Caki2 (cell line): Measurements from ENCODE around the gene ZNF322. TPM values are rescaled to one million over a fixed set of nuclear protein-coding genes. Genes with fewer than 3 reads are reported as not detected.
"Not testable (repeated sequence)": the region's sequence is repeated elsewhere in the genome, so short reads cannot be mapped to it uniquely, and the experiment has no call there.

Experiments
- DNase-seq: peaks from one replicate; pipeline ENCODE4 v3.0.0-alpha.2; 2015; ENCODE audit warnings: low read depth
- in situ Hi-C: cut with HindIII; loops from 2 replicates; pipeline ENCODE4 v1.10.0; 2016; ENCODE audit warnings: low sequenced_read_pairs, low pct_unique_long_range_greater_than_20kb, mixed read lengths
- total RNA-seq: library from RNA; depleted of rRNA; stranded (reverse); fragments of >200 nt; shearing (Covaris generic); gene quantifications from 2 replicates; pipeline ENCODE4 v1.2.3, GENCODE V29; 2014; ENCODE audit warnings: low replicate concordance; rRNA removed

Gene ZNF322, protein sequence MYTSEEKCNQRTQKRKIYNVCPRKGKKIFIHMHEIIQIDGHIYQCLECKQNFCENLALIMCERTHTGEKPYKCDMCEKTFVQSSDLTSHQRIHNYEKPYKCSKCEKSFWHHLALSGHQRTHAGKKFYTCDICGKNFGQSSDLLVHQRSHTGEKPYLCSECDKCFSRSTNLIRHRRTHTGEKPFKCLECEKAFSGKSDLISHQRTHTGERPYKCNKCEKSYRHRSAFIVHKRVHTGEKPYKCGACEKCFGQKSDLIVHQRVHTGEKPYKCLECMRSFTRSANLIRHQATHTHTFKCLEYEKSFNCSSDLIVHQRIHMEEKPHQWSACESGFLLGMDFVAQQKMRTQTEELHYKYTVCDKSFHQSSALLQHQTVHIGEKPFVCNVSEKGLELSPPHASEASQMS
- 15.4 and 21.5 TPM in 2 replicates for total RNA-seq

DNA sequence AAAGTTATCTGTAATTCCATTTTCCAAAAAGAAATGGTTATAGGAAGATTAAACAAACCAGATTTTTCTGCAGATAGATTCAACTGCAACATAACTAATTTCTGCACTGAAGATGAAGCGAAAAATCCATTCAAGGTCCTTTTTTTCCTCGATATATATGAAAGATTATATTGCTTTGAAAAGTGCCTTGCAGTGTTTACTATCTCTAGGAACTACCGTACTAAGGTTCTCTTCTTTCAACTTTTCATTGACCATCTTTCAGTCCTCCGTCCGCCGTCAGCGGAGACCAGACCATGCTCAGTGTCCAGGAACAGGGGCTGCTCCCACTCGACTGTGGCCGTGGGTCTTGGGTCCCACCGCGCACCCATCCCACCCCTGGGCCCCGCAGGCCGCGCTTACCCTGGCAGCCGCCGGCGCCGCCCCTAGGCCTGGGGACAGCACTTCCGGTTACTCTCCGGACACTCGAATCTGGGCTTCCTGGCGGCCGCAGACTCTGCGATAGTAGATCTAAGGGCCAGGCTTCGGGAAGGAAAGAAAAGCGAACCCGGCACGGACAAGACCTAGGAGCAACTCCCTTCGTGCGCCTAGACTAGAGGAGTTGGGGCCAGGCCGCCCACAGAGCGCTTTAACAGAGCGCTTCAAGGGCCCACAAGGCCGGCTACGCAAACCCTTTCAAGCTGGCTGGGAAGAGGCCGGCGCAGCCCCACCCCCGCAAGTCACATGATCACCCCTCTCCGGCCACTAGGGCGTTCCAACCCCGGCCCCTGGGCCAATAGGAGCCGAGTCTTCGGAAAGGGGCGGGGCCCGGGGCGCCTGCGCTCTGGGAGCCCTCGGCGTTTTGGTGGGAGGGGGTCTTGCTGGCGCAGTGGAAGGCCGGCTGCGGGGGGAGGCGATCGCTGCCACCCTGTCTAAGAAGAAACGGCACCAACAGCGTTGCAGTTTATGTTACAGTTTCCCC, at the start of gene ZNF322:
ZNF322 (minus strand) TSS at position 705 of the 958 bp plus-strand sequence. CDS start 21,193 bp downstream, outside the sequence.
- DNase-seq: peak; percentile 93
- in situ Hi-C loops: no loop called here

- DNase-seq, in situ Hi-C loops: not testable (repeated sequence)
These were observed 46.2 kb upstream of the ZNF322 start for GRCh38 chr6:26705780-26706179.

DNA sequence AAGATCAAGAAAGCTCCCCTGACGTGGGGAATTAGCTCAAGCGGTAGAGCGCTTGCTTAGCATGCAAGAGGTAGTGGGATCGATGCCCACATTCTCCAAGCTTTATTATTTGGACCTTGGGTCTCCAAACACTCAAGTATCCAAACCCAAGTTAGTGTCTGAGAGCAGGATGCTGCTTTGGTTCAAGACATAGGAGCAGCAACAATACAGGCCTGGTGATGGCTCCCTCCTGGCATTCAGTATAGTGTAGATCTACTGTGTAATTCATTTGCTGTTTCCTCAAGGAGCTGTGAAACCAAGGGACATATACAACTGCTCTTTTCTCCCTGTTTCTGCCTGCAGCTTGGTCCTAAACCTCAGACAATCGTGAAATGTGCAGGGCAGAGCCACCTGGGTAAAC, 45.8 kb upstream of the ZNF322 start:
- DNase-seq, in situ Hi-C loops: not testable (repeated sequence)

DNA sequence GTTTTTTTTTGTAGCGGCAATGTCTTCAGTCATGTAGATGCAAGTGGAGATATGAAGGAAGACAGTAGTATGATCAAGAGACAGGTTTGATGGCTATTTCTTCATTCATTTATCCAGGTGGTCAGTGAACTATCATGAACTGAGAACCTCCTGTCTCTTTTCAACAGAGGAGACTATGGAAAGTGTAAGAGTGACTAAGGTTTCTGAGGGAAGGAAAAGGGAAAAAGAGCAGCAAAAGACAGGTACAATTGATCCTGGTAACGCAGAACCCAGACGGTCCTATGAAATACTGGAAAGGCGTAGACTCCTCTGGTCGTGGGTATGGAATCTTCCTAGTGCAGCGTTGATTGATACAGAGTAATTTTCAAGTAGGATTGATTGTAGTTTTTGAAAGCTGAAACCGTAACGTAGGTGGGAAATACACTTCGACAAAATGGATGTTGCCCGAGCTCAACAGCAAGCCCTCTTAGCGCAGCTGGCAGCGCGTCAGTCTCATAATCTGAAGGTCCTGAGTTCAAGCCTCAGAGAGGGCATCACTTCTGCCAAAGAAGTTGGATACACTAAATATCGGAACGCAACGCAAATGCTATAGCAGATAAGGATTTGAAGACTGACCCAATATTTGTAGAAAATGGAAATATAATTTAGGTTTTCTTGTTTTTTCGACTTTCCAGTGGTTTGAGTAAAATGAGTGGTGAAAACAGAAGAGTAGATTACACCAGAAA, 41.6 kb upstream of the ZNF322 start:
- DNase-seq: not testable (repeated sequence)

GRCh38 chr6:26697496-26697895, 38.0 kb upstream of the ZNF322 start:
- in situ Hi-C loops, DNase-seq: not testable (repeated sequence)

More for the DNA sequence above, 41.6 kb upstream of the ZNF322 start:
- in situ Hi-C loops: not testable (repeated sequence)

DNA sequence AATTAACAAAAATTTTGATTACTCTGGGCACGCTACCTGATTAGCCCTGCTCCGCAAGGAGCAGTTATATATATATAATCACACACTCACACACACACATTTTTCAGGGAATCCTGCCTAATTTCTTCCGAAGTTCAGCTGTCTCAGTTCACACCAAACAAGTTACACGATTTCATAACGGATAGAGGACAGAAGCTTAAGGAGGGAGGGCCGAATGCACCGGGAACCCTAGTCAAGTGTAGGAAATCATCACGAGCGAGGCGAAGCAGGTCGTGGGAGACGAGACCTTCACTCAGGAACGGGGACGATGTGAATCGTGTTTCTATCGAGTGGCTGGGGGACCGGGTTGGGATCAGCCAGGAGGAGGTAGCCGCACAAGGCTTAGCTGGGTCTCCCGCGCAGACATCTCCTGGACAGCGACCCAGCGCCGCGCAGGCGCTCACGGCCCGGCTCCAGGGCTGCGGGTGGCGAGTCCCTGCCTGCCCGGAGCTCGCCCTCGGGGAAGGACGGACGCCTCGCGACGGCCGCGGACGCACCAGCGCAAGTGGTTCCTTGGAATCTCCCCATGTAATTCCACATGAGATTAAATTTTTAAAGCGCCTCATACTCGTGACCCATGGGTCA, 29.9 kb upstream of the ZNF322 start:
- in situ Hi-C loops: not testable (repeated sequence)

GRCh38 chr6:26682435-26683042, 23.0 kb upstream of the ZNF322 start:
- DNase-seq, in situ Hi-C loops: not testable (repeated sequence)

More for the DNA sequence above, 29.9 kb upstream of the ZNF322 start:
- DNase-seq: not testable (repeated sequence)

GRCh38 chr6:26673287-26673686, 13.7 kb upstream of the ZNF322 start:
- in situ Hi-C loops, DNase-seq: not testable (repeated sequence)

DNA sequence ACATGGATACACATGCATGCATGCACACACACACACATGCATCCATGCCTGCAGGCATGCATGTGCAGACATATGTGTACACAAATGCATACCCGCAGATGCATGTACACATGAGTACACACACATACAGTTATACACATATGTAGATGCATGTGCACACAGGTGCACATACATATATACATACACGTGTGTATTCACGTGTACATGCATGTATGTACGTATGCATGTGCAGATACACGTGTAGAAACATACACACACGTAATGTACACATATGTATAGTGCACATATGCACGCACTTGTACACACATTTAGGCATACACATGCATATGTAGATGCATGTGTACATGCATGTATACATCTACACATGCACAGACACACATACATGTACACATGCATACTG, 11.0 kb upstream of the ZNF322 start:
- DNase-seq, in situ Hi-C loops: not testable (repeated sequence)

- in situ Hi-C loops: not testable (repeated sequence)
These were observed 10.5 kb upstream of the ZNF322 start for GRCh38 chr6:26670003-26670402.

GRCh38 chr6:26660000-26660361, 435 bp upstream of the ZNF322 start:
- DNase-seq: no peak
- in situ Hi-C loops: no loop called here

More at GRCh38 chr6:26670003-26670402, 10.5 kb upstream of the ZNF322 start:
- DNase-seq: not testable (repeated sequence)

- DNase-seq: no peak
- in situ Hi-C loops: no loop called here
These were observed 2.3 kb downstream of the ZNF322 start for GRCh38 chr6:26657256-26657655.

- no peak for DNase-seq
- in situ Hi-C loops: no loop called here
These were observed 6.5 kb downstream of the ZNF322 start for GRCh38 chr6:26653007-26653406.

- in situ Hi-C loops: no loop called here
- no peak for DNase-seq
These were observed 8.3 kb downstream of the ZNF322 start for GRCh38 chr6:26651133-26651781.

GRCh38 chr6:26646074-26646473, 13.5 kb downstream of the ZNF322 start:
- in situ Hi-C loops: no loop called here
- no peak for DNase-seq

GRCh38 chr6:26640806-26641205, 18.7 kb downstream of the ZNF322 start:
- no peak for DNase-seq
- in situ Hi-C loops: no loop called here

DNA sequence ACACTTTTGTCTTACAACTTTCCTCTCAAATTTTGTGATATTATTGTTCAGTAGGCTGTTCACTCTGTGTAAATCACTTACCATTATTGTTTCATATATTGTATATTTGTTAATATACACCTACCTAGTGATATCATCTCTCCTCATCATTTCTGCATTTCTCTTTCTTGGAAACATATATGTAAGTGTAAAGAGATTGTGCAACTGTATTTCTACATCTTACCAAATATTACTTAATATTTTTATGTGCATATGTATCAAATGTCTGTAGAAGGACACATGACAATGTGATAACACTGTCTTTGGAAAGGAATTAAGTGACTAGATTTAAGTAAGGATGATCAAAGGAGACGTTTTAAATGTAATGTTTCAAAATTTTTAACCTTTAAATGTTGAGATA, 30.2 kb downstream of the ZNF322 start:
- in situ Hi-C loops: no loop called here
- no peak for DNase-seq
